NCI-H1105 (cell line): Measurements from ENCODE around the gene ECM1.

Experiments
- DNase-seq: peaks from one replicate; lab custom pipeline; 2025; lab: John Stamatoyannopoulos, UW

Gene ECM1

GRCh38 chr1:150507912-150508864 lies at the start of gene ECM1:
TSS of gene ECM1 (plus strand) at chr1:150508109. CDS start at chr1:150508210, 101 bp downstream.
- no peak for DNase-seq

DNA sequence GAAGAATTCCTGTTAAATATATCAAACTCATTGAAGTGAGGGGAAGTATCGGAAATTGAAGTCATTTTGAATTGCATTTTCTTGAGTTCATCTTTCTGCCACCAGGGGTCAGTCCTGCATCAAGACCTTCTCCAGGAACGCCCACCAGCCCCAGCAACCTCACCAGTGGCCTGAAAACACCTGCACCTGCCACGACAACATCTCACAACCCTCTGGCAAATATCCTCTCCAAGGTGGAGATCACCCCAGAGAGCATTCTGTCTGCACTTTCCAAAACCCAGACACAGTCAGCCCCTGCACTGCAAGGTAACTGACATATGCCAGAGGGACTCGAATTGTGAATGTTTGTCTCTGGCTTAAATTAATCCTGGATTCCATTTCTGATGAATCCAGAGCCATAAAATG lies 43.5 kb upstream of the ECM1 start:
- peak; percentile 45 for DNase-seq

DNA sequence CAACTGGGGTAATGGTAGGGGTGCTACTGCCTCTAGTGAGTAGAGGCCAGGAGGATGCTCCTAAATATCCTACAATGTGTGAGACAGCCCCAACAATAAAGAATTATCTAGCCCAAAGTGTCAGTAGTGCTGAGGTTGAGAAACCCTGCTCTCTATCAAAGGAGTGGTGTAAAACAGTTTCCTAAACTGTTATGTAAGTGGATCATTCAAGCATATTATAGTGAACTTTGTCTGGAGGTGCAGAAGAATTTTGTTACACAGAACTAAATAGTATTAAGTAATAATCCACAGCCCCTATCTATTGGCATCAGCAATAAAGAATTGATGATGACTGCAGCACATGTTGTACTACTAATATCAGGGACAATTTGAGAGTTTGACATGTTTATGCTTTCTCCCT lies 40.9 kb upstream of the ECM1 start:
- DNase-seq, result no peak

- DNase-seq, result no peak
Measured at GRCh38 chr1:150469291-150469690, 38.6 kb upstream of the ECM1 start.

DNA sequence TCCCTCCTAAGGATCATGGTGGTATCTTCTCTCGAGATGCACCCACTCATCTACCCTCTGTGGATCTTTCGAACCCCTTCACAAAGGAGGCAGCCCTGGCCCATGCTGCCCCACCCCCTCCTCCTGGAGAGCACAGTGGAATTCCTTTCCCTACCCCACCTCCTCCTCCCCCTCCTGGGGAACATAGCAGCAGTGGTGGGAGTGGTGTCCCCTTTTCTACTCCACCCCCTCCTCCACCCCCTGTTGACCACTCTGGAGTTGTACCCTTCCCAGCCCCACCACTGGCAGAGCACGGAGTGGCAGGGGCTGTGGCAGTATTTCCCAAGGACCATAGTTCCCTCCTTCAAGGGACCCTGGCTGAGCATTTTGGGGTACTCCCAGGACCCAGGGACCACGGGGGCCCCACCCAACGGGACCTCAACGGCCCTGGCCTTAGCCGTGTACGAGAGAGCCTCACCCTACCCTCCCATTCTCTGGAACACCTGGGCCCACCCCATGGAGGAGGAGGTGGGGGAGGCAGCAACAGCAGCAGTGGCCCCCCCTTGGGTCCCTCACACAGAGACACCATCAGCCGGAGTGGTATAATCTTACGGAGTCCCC lies 35.2 kb upstream of the ECM1 start:
- DNase-seq, result no peak

- no peak for DNase-seq
Measured at GRCh38 chr1:150473659-150474058, 34.2 kb upstream of the ECM1 start.

- no peak for DNase-seq
Measured at GRCh38 chr1:150474869-150475268, 33.0 kb upstream of the ECM1 start.

- no peak for DNase-seq
Measured at GRCh38 chr1:150476754-150477153, 31.2 kb upstream of the ECM1 start.

DNA sequence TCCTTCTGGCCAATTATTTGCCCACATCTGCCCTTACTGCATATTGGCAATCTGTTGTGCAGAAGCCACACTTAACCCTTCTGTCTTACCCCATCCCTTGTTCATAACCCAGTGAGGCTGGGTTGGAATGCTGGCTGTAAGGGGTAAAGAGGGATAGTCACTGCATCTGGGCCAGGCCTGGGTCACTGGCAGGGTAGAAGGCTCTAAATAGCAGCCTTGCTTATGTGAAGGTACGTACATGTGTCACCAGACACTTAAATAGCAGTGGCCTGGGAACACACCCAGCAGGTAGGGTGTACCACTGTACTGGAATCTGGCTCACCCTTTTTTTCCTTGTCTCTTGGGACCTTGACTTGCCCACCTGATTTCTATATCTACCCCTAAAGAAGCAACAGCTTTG lies 30.6 kb upstream of the ECM1 start:
- DNase-seq, result no peak

DNA sequence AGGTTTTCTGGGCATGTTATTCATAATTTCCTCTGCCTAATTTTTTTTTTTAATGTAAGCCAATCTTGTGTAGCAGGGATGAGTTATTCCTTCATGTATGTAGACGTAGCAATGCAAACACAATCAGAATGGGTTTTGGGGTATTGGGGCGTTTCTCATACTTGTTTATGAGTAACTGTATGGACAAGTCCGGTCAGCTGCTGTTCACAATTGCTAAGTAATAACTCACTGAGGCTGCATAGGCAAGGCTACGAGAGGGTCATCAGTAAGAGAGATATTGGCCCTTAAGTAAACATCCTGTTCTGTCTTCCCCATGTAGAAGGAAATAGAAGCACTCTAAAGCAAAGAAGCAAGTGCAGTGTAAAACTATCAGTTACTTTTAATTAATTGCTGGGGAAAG lies 30.2 kb upstream of the ECM1 start:
- no peak for DNase-seq

DNA sequence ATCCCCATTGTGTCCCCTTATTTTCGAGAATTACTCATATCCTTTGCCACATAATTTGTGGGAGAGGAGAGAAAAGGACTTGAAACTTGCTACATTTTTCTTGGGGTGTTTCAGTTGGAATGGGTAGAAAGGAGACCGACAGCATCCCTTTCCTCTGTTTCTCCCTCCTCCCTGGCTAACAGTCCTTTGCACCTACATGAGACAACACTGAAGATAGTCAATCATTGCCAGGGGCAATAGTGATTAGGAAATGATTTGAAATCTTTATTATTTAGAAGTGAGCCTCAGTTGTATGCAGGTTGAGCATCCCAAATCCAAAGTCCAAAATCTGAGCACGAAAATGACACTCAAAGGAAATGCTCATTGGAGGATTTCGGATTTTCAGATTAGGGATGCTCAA lies 28.5 kb upstream of the ECM1 start:
- DNase-seq, result no peak

DNA sequence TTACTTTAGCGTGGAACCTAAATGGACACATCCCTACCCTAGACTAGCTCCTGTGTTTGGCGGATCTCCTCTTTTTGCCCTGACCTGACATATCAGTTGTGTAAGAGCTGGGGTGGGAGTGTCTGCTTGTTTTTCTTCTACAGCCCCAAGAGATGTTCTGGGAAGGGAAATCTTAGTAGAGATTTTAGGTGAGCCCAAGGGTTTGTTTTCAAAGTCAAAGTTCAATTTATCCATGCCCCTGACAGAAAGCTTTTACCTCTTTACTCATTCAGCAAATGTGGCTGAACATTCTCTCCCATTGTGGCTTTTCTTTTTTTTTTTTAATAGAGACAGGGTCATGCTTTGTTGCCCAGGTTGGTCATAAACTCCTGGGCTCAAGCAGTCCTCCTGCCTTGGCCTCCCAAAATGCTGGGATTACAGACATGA lies 28.0 kb upstream of the ECM1 start:
- DNase-seq, result no peak

GRCh38 chr1:150484431-150484830 lies 23.5 kb upstream of the ECM1 start:
- no peak for DNase-seq

DNA sequence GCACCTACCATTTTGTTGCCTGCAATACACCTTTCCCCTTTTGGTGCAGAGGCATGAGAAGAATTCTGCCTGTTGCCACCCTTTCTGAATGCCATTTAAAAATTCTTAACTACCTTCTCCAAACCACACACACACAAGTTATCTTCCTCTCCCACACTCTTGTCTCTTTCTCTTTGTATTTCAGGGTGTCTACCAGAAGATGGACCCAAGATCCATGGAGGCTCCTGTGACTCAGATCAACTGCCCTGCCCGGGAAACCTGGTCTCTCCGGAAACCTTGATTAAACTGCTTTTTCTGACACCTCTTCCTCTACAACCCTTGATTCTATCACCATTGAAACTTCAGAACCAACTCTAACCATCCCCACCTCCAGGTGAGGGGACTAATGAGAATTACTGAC lies 23.0 kb upstream of the ECM1 start:
- DNase-seq, result no peak

DNA sequence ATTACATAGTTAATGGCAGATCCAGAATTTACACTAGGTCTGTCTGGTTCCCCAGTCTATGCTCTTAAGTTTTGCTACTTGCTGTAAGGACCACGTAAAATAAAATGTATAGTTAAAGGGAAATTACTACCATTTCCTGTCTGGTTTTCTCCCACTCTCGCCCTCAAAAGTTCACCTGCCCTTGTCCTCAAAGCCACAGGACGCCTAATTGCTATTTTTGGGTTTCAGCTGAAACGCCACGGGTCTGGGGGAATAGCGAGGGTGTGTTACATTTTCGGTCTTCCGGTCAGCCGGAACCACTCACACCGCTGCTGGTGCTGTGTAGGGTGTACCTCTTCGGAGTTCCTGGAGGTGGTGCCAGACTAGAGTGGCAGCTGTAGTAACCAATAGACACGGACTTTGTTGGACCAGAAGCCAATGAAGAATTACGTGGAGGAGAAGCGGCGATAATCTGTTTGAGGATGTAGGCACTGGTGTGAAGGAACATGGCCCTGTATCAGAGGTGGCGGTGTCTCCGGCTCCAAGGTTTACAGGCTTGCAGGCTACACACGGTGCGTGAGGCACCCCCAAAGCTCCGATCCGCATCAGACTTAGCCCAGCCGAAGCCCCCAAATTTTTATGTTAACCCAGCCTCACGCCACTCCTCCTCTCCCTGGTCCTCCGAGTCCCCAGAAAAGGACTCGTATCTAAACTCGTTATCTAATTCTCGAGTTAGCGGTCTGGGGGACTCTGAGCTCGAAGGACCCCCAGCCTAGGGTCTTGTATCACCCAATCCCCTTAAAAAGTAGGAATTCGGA lies 20.7 kb upstream of the ECM1 start, which contains the start of gene TARS2:
Gene TARS2, plus strand, starts transcription at position 454 of the 797 bp plus-strand sequence. Its CDS starts 32 bp downstream, at position 486.
- peak; percentile 94 for DNase-seq

- DNase-seq, result no peak
Measured at GRCh38 chr1:150487763-150488115, 20.2 kb upstream of the ECM1 start.

DNA sequence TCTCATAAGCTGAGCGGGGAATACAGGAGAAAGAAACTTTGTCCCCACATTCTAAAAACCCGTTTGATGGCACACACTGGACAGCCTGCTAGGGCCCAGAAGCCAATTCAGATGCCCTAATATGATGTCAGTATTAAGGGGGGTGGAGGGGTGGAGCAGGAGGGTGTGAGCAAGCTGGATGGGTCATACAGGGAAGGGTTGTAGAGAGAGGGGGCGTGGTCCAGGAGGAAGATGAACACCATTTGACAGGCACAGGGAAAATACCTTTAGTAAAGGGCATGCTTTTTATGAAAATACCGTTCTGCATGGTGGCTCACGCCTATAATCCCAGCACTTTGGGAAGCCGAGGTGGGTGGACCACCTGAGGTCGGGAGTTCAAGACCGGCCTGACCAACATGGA lies 14.7 kb upstream of the ECM1 start:
- DNase-seq, result no peak

DNA sequence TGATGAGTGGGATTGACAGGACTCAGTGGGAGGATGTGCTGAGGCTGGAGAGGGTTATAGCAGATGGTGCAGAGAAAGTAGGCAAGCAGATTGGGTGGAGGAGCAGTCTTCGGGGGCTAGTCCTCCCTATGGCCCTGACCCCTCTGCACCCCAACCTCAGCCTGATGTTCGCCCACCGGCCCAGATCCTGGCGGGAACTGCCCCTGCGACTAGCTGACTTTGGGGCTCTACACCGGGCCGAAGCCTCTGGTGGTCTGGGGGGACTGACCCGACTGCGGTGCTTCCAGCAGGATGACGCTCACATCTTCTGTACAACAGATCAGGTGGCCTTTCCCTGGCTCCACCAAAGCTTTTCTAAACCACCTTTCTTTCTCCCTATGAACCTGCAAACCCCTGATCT lies 9.6 kb upstream of the ECM1 start:
- no peak for DNase-seq

DNA sequence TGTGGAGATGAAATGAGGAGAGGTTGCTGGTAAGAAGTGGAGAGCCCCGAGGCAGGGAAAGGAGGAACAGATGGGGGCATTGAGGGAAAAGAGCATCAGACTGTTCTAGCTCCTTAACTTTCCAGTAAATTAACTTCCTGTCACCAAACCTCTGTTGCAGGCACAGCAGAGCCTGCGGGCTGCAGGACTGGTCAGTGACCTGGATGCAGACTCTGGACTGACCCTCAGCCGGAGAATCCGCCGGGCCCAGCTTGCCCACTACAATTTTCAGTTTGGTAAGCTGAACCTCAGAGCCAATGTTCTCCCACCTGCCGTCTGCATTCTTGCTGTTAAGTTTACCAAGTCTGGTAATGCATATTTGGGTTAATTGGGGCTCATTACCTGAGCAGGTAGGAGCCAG lies 2.5 kb upstream of the ECM1 start:
- no peak for DNase-seq

GRCh38 chr1:150508982-150509381 lies 1.1 kb downstream of the ECM1 start:
- no peak for DNase-seq

DNA sequence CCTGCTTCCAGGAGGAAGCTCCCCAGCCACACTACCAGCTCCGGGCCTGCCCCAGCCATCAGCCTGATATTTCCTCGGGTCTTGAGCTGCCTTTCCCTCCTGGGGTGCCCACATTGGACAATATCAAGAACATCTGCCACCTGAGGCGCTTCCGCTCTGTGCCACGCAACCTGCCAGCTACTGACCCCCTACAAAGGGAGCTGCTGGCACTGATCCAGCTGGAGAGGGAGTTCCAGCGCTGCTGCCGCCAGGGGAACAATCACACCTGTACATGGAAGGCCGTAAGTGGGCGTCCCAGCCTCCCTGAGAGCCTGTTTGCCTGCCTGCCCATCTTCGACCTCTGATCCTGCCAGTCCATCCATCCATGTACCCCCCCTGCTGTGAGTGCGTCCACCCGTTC lies 3.6 kb downstream of the ECM1 start:
- DNase-seq, result peak; percentile 89

GRCh38 chr1:150511985-150512660 lies 4.2 kb downstream of the ECM1 start:
- DNase-seq, result no peak
